Cortex of kidney (tissue), 1 donor: ENCODE data around the gene NHLRC2.
"Not testable (repeated sequence)": the region's sequence is repeated elsewhere in the genome, so short reads cannot be mapped to it uniquely, and the experiment has no call there.

Source experiments
- DNase-seq: peaks from one replicate; lab custom pipeline; 2025; lab: John Stamatoyannopoulos, UW

Gene NHLRC2

GRCh38 chr10:113941140-113941539 lies 86.7 kb downstream of the NHLRC2 start:
- no peak for DNase-seq

- not testable (repeated sequence) for DNase-seq
Measured at GRCh38 chr10:113943196-113943595, 88.7 kb downstream of the NHLRC2 start.

- no peak for DNase-seq
Measured at GRCh38 chr10:113945075-113945686, 90.7 kb downstream of the NHLRC2 start.

- no peak for DNase-seq
Measured at GRCh38 chr10:113945687-113946085, 91.2 kb downstream of the NHLRC2 start.

- no peak for DNase-seq
Measured at GRCh38 chr10:113947184-113948041, 93.0 kb downstream of the NHLRC2 start.

GRCh38 chr10:113948048-113948447 lies 93.6 kb downstream of the NHLRC2 start:
- DNase-seq, result no peak

- no peak for DNase-seq
Measured at GRCh38 chr10:113950268-113950667, 95.8 kb downstream of the NHLRC2 start.

GRCh38 chr10:113953505-113954272 lies 99.2 kb downstream of the NHLRC2 start:
- no peak for DNase-seq

GRCh38 chr10:113954409-113954808 lies 99.9 kb downstream of the NHLRC2 start:
- DNase-seq, result no peak

GRCh38 chr10:113957013-113957412 lies 102.6 kb downstream of the NHLRC2 start:
- no peak for DNase-seq

- DNase-seq, result no peak
Measured at GRCh38 chr10:113958631-113959382, 104.3 kb downstream of the NHLRC2 start.

GRCh38 chr10:113959383-113959760 lies 104.9 kb downstream of the NHLRC2 start:
- no peak for DNase-seq

GRCh38 chr10:113960617-113961181 lies 106.2 kb downstream of the NHLRC2 start:
- DNase-seq, result no peak

GRCh38 chr10:113961182-113962031 lies 106.9 kb downstream of the NHLRC2 start:
- no peak for DNase-seq

- no peak for DNase-seq
Measured at GRCh38 chr10:113965077-113965476, 110.6 kb downstream of the NHLRC2 start.

- DNase-seq, result no peak
Measured at GRCh38 chr10:113965683-113966082, 111.2 kb downstream of the NHLRC2 start.
